ENCODE results near the gene OR10K1. TPM values are rescaled to one million over a fixed set of nuclear protein-coding genes. Genes with fewer than 3 reads are reported as not detected.

The OR10K1 gene
- total RNA-seq, 1 donor from 2014 or later: not detected

Other genes starting within 250 kb of the OR10K1 start
- not detected for gene CD1A, start 207.4 kb upstream of the OR10K1 start, total RNA-seq
- not detected for gene CD1C, start 171.9 kb upstream of the OR10K1 start, total RNA-seq
- not detected for gene CD1B, start 130.3 kb upstream of the OR10K1 start, total RNA-seq
- 0.52 TPM for gene CD1E, start 107.9 kb upstream of the OR10K1 start, total RNA-seq
- not detected for gene OR10T2, start 62.4 kb upstream of the OR10K1 start, total RNA-seq
- not detected for gene OR10K2, start 35.6 kb upstream of the OR10K1 start, total RNA-seq
- not detected for gene OR10R2, start 10.4 kb downstream of the OR10K1 start, total RNA-seq
- not detected for gene OR6Y1, start 92.6 kb downstream of the OR10K1 start, total RNA-seq
- gene OR6P1, start 108.7 kb downstream of the OR10K1 start, total RNA-seq: not detected
- gene OR10X1, start 118.1 kb downstream of the OR10K1 start, total RNA-seq: not detected
- not detected for gene OR10Z1, start 143.4 kb downstream of the OR10K1 start, total RNA-seq
- gene SPTA1, start 224.9 kb downstream of the OR10K1 start, total RNA-seq: not detected
- gene OR6K2, start 238.8 kb downstream of the OR10K1 start, total RNA-seq: not detected